CD4-positive, alpha-beta T cell treated with Interferon alpha-2 for 1 hour (primary cell): ENCODE results near the gene CYP2F1.
"Not testable (repeated sequence)": the region's sequence is repeated elsewhere in the genome, so short reads cannot be mapped to it uniquely, and the experiment has no call there.

Experiments
- DNase-seq, 2 donors: peaks; one replicate each; pipeline ENCODE4 v3.0.0-alpha.2; 2020 to 2022

The CYP2F1 gene, protein sequence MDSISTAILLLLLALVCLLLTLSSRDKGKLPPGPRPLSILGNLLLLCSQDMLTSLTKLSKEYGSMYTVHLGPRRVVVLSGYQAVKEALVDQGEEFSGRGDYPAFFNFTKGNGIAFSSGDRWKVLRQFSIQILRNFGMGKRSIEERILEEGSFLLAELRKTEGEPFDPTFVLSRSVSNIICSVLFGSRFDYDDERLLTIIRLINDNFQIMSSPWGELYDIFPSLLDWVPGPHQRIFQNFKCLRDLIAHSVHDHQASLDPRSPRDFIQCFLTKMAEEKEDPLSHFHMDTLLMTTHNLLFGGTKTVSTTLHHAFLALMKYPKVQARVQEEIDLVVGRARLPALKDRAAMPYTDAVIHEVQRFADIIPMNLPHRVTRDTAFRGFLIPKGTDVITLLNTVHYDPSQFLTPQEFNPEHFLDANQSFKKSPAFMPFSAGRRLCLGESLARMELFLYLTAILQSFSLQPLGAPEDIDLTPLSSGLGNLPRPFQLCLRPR

DNA sequence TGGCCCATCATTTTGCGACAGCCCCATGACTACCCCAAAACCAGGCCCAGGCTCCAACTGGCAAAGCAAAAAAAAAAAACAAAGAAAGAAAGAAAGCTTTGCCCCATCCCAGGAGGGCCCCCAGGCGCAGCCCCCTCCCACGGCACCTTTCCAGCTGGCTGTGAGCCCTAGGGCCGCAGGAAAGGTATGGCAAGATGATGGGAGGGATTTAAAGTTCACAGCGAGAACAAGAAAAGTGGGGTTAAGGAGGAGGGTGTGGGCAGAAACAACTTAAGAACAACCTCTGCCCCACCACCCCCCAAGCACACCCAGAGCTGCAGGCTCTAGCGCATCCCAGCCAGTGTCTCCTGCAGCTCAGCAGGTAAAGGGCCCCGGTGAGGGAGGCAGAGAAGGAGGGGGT, at the start of gene CYP2F1:
TSS of gene CYP2F1 (plus strand) at position 301 of the 400 bp plus-strand sequence. CDS start 1,757 bp downstream, outside the sequence.
- no peak for DNase-seq

DNA sequence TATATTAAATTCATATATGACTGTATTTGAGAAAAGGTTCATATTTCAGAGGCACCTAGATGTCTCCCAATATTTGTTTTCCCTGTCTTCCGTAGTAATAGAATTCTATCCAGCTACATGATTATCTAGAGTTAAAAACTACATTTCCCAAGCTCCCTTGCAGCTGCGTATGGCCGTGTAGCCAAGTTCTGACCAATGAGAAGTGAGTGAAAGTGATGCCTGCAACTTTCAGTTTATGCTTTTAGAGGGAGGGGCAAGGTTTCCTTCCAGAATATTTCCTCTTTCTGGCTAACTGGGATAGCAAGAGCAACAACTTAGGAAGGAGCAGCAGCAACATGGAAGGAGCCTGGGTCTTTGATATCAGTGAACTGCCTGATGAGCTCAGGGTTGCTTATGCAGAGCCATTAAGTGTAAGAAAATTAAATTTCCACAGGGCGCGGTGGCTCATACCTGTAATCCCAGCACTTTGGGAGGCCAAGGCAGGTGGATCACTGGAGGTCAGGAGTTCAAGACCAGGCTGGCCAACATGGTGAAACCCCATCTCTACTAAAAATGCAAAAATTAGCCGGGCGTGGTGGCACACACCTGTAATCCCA, 49.2 kb upstream of the CYP2F1 start:
- peak in 1 of 2 donors; percentile 4 for DNase-seq

DNA sequence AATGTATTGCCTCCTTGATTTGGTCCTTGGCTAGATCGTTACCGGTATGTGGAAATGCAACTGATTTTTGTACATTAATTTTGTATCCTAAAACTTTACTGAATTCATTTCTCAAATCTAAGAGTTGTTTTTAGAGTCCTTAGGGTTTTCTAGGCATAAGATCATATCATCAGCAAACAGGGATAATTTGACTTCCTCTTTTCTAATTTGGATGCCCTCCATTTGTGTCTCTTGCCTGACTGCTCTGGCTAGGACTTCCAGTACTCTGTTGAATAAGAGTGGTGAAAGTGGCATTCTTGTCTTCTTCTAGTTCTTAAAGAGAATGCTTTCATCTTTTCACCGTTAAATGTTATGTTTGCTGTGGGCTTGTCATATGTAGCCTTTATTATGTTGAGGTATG, 37.9 kb upstream of the CYP2F1 start:
- no peak for DNase-seq

DNA sequence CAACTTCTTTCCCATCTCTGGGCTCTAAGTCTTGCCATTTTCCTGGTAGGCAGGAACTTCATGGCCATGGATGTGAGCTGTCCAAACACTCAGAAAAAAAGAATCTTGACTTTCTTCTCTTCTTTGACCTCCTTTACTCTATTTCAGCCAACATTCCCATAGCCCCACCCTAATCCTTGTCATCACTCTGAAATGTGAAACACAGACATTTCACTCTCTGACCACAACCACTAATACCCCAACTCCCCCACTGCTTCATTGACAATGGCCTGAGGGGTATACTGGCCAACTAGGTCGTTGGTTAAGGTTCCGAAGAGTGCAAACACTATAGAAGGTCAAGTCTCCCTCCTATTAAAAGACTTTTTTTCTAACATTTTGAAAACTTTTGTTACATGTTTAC, 30.7 kb upstream of the CYP2F1 start:
- DNase-seq, result no peak

DNA sequence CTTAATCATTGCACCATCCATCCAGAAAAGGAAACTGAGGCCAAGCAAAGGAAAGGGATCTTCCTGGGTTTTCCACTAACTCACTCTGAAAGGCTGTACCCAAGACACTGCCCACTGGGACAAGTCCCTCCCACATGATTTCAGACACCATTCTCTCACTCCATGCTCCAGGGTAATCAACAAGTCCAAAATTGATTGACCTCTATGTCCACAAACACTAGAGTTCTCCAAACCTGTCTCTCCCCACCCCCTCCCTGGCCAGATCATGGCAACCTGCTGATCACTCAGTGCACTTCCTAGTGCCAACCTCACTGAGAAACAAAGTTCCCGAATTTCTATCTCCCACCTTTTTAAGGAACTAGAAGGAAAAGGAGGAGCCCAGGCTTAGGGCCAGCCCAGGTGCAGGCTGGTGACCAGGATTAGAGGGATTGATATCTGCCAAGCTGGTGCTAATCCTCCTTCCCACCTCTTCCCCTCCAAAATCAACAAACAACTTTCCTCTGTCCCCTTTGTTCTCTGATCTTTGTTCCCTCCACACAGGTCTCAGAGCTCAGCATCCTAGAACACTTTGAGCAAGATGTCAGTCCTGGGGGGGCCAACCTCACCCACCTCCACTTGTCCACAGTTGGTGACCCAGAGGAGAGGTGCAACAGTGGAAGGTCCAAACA, 28.4 kb upstream of the CYP2F1 start:
- DNase-seq, result no peak

DNA sequence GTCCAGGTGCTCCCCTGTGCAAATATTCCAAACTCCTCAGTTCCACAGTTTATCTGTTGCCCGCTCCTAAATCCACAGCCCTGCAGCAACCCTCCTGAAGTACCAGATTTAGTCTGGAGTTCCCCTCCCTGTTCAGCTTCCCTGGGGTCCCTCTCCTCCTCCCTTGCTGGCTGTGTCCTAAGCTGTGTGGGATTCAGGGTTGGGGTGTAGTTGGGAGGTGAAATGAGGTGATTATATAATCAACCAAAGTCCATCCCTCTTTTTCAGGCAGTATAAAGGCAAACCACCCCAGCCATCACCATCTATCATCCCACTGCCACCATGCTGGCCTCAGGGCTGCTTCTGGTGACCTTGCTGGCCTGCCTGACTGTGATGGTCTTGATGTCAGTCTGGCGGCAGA, 26.1 kb upstream of the CYP2F1 start, which contains the start of gene CYP2A13:
TSS of gene CYP2A13 (plus strand) at position 301 of the 400 bp plus-strand sequence. CDS start at position 322, 21 bp downstream.
- no peak for DNase-seq

DNA sequence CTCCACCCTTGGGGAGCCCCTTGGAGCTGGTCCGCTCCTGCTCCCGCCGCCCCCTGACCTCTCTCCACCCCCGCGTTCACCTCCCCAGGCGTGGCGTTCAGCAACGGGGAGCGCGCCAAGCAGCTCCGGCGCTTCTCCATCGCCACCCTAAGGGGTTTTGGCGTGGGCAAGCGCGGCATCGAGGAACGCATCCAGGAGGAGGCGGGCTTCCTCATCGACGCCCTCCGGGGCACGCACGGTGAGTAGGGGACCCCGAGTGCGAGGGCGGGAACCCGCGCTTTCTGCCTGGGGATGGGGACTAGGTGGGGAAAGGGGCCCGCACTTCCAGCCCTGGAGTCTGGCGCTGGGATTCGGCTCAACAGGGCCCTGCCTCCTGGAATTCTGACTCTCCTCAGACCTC, 24.3 kb upstream of the CYP2F1 start:
- DNase-seq, result peak in 1 of 2 donors; percentile 1

DNA sequence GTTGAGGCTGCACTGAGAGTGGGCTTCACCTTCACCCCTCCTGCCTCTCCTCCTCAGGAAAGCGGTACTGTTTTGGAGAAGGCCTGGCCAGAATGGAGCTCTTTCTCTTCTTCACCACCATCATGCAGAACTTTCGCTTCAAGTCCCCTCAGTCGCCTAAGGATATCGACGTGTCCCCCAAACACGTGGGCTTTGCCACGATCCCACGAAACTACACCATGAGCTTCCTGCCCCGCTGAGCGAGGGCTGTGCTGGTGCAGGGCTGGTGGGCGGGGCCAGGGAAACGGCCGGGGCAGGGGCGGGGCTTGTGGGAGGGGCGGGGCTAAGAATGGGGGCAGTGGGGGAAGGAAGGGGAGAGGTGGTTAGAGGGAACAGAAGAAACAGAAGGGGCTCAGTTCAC, 18.5 kb upstream of the CYP2F1 start:
- no peak for DNase-seq

DNA sequence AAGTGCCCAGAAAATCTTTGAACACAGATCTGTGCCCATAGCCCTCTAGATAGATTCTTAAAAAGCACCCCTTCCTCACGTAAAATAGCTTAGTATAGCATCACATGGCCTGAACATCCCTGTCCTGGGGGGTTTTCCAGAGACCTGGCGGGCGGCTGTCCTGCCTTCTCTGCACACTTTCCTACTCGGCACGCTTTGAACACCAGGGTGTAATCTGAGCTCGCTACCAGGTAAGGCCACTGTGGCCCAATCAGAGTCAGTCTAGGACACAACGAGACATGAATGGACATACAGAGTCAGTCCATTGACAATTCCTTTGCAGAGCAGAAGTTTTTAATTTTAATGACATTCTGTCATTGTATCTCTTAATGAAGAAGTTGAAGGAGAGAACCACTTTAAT, 17.9 kb upstream of the CYP2F1 start:
- no peak for DNase-seq

DNA sequence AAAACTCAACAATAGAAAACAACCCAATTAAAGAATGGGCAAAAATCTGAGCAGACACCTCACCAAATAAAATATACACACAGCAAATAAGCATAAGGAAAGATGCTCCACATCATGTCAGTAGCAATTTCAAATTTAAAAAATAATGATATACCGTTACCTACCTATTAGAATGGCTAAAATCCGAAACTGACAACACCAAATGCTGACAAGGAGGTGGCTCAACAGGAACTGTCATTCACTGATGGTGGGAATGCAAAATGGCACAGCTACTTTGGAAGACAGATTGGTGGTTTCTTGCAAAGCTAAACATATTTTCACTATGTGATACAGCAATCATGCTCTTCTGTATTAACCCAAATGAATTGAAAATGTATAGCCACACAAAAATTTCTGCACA, 16.9 kb upstream of the CYP2F1 start:
- DNase-seq, result no peak

DNA sequence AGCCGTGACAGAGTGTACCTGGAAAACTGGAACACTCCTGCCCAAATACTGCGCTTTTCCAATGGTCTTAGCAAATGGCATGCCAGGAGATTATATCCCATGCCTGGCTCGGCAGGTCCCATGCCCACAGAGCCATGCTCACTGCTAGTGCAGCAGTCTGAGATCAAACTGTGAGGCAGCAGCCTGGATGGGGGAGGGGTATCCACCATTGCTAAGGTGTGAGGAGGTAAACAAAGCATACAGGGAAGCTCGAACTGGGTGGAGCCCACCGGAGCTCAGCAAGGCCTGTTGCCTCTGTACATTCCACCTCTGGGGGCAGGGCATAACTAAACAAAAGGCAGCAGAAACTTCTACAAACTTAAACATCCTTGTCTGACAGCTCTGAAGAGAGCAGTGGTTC, 15.5 kb upstream of the CYP2F1 start:
- DNase-seq, result no peak

DNA sequence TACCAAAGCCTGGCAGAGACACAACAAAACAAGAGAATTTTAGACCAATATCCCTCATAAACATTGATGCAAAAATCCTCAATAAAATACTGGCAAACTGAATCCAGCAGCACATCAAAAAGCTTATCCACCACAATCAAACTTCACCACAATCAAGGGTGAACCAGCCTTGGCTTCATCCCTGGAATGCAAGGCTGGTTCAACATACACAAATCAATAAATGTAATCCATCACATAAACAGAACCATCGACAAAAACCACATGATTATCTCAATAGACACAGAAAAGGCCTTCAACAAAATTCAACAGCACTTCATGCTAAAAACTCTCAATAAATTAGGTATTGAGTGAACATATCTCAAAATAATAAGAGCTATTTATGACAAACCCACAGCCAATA, 12.0 kb upstream of the CYP2F1 start:
- not testable (repeated sequence) for DNase-seq

DNA sequence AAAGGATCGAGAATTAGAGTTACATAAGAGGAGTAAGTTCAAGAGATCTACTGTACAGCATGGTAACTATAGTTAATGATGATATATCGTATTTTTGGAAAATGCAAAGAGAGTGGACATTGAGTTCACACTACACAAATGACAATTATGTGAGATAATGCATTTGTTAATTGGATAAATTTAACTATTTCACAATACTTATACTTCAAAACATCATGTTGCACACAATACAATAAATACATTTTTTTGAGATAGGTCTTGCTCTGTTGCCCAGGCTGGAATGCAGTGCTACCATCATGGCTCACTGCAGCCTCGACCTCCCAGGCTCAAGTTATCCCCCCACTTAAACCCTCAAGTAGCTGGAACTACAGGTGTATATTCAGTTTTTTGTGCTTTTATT, 8.1 kb upstream of the CYP2F1 start:
- no peak for DNase-seq

DNA sequence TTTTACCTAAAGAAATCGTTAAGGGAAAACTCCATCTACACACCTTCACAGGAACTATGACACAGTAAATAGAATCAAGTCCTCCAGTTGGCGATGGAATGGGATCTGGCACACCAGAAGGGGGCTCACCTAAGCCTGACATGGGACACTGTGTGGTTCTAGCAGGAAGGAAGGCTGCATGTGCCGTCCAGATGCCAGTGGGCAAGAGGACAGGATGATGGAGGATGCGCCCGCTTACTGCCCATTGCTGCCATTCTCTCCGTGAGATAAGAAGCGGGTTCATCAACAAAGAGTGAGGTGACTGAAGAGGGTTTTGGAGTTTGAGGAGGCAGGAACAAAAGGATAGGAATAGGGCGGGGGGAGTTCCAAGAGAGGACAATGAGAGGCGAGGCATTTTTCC, 2.9 kb upstream of the CYP2F1 start:
- DNase-seq, result no peak

DNA sequence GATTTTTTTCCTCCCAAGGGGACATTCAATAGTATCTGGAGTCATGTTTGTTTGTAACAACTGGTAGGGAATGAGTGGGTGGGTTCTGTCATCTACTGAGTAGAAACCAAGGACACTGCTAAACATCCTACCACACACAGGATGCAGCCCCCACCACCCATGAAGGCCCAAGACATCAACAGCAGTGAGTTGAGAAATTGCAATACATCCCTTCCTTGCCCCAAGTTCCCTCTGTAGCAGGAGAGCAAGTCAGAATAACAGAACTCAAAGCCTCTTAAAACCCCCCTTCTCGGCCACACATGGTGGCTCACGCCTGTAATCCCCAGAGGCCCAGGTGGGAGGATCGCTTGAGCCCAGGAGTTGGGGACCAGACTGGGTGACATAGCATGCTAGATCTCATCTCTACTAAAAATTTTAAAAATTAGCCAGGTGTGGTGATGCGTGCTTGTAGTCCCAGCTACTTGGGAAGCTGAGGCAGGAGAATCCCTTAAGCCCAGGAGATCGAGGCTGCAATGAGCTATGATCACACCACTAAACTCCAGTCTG, 2.4 kb upstream of the CYP2F1 start:
- DNase-seq, result no peak

DNA sequence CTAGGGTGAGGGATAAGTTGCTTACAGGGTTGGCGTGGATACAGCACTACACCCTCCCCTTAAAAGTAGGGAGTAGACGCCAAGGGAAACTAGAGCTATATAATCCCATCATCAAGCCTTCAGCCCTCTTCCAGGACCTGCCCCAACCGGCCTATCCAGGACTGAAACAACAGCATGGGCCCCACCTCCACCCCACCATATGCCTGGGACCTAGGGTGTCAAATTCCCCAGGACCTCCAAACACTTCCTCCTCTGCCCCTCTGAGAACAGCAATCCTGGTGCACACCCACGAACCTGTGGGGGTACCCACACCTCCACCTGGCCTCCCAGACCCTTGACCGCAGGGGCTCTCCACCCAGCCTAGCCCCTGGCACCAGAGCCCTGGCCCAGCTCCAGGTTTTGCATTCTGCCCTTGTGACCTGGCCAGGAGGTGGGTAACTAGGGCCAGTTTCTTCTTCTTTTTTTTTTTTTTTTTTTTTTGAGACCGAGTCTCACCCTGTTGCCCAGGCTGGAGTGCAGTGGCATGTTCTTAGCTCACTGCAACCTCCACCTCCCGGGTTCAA, 1.4 kb upstream of the CYP2F1 start:
- DNase-seq, result no peak

DNA sequence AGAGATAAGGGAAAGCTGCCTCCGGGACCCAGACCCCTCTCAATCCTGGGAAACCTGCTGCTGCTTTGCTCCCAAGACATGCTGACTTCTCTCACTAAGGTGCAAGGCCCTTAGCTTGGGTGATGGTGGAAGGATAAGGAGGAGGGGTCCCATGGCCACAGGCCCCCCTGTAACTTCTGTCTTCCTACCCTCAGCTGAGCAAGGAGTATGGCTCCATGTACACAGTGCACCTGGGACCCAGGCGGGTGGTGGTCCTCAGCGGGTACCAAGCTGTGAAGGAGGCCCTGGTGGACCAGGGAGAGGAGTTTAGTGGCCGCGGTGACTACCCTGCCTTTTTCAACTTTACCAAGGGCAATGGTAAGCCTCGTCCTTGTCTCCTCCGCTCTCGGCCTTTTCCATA, 2.0 kb downstream of the CYP2F1 start:
- no peak for DNase-seq

DNA sequence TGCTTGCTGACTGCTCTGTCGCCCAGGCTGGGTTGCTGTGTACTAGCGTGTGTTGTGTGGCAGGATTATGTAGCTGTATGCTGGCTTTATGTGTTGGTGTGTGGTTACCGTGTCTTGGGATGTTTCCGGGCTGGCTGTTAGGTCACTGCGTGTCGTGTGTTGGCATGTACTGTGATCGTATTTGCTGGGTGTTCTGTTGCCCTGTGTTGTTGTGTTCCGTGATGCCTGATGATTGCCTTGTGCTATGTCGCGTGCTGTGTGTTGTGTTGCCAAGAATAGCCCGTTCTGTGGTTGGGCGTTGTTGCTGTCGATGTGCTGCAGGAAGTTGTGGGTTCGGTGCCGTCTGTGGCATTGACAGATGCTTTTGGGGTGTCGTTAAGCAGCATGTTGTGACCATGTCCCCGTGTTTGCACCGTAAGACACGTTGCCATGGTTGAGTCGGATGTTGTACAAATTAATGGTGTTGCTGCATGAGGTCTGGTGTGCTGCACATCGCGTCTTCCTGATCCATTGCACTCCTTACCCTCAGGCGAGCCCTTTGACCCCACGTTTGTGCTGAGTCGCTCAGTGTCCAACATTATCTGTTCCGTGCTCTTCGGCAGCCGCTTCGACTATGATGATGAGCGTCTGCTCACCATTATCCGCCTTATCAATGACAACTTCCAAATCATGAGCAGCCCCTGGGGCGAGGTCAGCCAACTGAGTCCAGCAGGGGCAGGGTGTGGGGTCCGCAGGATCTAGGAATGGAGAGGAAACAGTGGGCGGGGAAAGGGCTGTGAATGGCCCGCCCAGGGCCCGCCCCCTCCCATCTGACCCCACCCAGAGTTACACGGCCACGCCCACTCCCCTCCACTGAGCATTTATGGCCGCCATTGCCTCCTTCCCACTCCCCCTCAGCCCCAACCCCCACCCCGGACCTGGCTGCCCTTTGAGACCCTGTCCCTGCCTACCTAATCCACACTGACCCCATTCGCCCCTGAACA, 7.0 kb downstream of the CYP2F1 start:
- DNase-seq, result peak; percentile 84 to 87

DNA sequence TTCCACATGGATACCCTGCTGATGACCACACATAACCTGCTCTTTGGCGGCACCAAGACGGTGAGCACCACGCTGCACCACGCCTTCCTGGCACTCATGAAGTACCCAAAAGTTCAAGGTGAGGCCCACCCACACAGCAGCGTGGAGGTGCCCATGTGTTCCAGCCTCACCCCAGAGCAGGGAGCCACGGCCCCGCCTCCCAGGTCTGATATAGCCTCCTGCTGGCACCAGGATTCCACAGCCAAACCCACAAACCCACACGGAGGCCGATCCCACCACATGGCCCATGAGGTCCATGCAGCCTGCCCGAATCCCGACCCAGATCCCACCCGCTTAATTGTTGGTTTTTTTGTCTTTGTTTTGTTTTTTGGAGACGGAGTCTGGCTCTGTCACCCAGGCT, 8.6 kb downstream of the CYP2F1 start:
- DNase-seq, result not testable (repeated sequence)

DNA sequence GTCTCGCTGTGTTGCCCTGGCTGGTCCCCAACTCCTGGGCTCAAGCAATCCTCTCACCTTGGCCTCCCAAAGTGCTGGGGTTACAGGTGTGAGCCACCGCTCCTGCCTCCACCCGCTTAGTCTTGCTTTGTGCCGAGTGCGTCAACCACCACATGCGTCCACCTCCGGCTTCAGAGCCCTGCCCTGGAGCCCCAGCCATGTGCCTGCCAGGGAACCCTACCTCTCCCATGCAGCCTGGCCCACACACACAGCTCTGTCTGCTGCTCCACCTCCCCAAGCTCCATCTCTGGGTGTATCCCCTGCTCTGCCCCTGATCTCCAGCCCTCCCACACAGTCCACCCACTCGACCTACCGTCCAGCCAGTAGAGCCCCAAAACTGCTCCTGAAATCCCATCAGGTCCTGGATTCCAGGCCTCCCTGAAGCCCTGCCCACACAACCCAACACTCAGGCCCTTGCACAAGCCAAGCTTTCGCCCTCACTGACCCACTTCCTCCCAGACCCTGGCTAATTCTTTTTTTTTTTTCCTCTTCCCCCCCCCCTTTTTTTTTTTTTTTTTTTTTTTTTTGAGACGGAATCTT, 9.6 kb downstream of the CYP2F1 start:
- no peak for DNase-seq

DNA sequence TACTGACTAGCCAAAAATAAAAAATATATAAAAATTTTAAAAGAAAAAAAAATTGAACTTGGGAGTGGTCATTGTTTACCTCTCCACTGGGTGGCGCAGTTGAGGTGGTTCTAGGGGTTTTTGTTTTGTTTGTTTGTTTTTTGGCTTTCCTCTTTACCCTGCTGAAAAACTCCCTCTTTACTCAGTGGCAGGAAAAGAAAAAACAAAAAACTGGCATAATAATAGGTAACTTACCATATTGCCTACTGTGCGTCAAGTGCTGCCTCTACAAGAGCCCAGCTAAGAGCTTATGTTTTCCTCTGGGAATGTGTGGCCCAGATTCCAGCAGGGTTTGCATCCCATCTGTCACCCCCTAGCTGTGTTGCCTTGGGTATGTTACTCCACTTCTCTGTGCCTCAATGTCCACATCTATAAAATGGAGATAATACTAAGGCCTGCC, 12.6 kb downstream of the CYP2F1 start:
- peak; percentile 30 to 65 for DNase-seq
